ENCODE measurements around the gene FAM228B.

DNA sequence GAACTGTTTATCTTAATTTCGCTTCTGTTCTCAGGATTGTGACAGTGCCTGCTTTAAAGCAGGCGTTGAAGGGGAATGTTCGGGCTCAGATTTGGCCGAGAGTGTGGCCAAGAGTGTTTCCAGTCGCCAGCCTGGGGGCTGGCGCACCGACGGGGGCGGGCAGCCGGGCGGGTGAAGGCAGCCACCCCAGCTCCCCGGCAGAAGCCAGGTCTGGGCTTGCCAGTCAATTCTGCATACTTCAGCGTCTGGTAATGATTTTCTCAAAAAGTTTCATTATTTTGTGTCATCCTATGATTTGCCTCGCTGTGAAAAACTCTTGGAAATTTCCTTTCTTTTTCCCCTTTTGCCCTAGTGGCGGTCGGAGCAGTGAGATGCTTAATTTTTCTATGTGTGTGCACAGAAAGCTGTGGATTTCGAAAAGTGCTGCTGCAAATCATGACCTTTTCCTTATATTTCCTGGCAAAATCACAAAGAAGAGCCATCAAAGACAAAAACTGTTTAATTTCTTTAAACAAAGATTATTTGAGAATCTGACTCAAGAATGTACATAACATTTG lies 52.4 kb downstream of the FAM228B start:
- TF ChIP-seq, protein P1, sequence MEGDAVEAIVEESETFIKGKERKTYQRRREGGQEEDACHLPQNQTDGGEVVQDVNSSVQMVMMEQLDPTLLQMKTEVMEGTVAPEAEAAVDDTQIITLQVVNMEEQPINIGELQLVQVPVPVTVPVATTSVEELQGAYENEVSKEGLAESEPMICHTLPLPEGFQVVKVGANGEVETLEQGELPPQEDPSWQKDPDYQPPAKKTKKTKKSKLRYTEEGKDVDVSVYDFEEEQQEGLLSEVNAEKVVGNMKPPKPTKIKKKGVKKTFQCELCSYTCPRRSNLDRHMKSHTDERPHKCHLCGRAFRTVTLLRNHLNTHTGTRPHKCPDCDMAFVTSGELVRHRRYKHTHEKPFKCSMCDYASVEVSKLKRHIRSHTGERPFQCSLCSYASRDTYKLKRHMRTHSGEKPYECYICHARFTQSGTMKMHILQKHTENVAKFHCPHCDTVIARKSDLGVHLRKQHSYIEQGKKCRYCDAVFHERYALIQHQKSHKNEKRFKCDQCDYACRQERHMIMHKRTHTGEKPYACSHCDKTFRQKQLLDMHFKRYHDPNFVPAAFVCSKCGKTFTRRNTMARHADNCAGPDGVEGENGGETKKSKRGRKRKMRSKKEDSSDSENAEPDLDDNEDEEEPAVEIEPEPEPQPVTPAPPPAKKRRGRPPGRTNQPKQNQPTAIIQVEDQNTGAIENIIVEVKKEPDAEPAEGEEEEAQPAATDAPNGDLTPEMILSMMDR (IDR thresholded peaks at IDR 0.05; ENCODE audit: low read depth, low read length): no peak
- TF ChIP-seq POLR2A (IDR thresholded peaks at IDR 0.05; ENCODE audit: extremely low read depth, insufficient read length): no peak

Data from NB4 (cell line).